ENCODE results near the gene RBBP8NL.

The RBBP8NL gene

DNA sequence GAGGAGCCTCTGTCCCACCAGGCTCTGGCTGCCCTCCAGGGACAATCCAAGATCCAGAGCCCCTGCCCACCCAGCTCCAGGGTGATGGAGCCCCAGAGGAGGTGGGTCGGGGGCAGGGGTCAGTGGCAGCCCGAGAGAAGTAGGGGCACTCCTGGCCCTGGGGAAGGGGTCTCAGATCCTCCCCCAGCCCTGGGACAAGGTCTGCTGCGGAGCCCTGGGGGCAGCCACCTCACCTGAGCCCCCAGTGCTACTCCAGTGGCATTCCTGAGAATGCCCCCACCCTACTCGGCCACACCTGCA, 57.6 kb downstream of the RBBP8NL start:
- Histone ChIP-seq H3K4me3 (ENCODE audit: insufficient read depth, low read length, poor library complexity, severe bottlenecking) (no peak overlapping the region), H4K20me1 (ENCODE audit: low read depth, low read length) (no peaks in the 10 kb centered on the region), H3K9me3 (ENCODE audit: insufficient read depth, low read length) (no peaks in the 10 kb centered on the region), H2AFZ (ENCODE audit: low read depth, low read length, severe bottlenecking) (no peak overlapping the region), H3K27me3 (ENCODE audit: low read length) (no peaks in the 10 kb centered on the region), H3K27ac (ENCODE audit: low read depth, low read length) (no peak overlapping the region), H3K79me2 (ENCODE audit: insufficient read depth, low read length) (no peaks in the 10 kb centered on the region), H3K4me2 (ENCODE audit: low read depth, low read length, poor library complexity, severe bottlenecking) (no peak overlapping the region), H3K9me2 (replicated peaks; ENCODE audit: insufficient read depth, low read length) (no peaks in the 10 kb centered on the region), H3K36me3 (ENCODE audit: low read length) (no peaks in the 10 kb centered on the region), H3K9ac (ENCODE audit: low read length) (no peak overlapping the region), H3F3A (ENCODE audit: insufficient read depth) (no peaks in the 10 kb centered on the region)
- TF ChIP-seq, protein P1, sequence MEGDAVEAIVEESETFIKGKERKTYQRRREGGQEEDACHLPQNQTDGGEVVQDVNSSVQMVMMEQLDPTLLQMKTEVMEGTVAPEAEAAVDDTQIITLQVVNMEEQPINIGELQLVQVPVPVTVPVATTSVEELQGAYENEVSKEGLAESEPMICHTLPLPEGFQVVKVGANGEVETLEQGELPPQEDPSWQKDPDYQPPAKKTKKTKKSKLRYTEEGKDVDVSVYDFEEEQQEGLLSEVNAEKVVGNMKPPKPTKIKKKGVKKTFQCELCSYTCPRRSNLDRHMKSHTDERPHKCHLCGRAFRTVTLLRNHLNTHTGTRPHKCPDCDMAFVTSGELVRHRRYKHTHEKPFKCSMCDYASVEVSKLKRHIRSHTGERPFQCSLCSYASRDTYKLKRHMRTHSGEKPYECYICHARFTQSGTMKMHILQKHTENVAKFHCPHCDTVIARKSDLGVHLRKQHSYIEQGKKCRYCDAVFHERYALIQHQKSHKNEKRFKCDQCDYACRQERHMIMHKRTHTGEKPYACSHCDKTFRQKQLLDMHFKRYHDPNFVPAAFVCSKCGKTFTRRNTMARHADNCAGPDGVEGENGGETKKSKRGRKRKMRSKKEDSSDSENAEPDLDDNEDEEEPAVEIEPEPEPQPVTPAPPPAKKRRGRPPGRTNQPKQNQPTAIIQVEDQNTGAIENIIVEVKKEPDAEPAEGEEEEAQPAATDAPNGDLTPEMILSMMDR (IDR thresholded peaks at IDR 0.05; ENCODE audit: insufficient read depth, low read length, poor library complexity, severe bottlenecking) = no peak
- no peak for TF ChIP-seq EZH2phosphoT487 (conservative IDR thresholded peaks at IDR 0.05; ENCODE audit: low read length)

DNA sequence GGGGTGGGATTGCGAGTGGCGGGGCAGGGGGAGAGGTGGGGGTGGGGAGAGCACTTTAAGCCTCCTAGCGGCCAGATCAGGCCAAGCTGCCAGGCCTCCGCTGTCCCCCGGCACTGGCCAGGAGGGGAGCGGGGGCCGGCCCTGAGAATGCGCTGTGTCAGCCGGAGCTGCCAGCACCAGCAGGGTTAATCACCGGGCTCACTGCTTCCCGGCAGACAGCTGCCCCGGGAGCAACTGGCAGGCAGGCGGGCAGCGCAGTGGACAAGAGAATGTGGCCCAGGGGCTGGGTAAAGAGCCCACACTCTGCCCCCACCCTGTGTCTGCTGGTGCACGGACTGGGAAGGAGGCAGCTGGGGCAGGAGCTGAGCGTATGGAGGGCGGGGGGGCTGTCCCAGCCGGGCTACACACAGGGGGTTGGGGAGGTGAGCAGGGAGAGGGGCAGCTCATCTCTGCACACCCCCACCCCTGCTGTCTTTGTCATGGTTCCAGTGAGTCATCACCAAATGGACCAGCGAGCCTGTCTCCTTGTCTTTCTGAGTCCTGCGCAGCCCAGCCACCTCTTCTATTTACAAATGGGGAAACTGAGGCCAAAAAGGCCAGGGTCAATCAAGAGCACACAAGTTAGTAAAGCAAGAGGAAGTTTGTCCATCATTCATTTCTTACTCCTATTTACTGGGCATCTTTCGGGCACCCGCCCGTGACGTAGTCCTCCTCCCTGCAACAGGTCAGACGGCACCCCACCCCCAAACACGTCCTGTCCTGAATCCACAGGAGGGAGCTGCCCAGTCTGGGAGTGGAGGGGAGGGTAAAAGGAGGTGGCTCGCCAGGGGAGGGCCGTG, 58.1 kb downstream of the RBBP8NL start:
- H3K27me3 ChIP-seq (ENCODE audit: low read length) = no peaks in the 10 kb centered on the region
- H3K79me2 ChIP-seq (ENCODE audit: insufficient read depth, low read length) = no peaks in the 10 kb centered on the region
- no peak overlapping the region for H3K9ac ChIP-seq (ENCODE audit: low read length)
- TF ChIP-seq, protein P1 (IDR thresholded peaks at IDR 0.05; ENCODE audit: insufficient read depth, low read length, poor library complexity, severe bottlenecking) = no peak
- no peak for TF ChIP-seq EZH2phosphoT487 (conservative IDR thresholded peaks at IDR 0.05; ENCODE audit: low read length)
- no peaks in the 10 kb centered on the region for H4K20me1 ChIP-seq (ENCODE audit: low read depth, low read length)
- H3K4me3 ChIP-seq (ENCODE audit: insufficient read depth, low read length, poor library complexity, severe bottlenecking) = no peak overlapping the region
- no peak overlapping the region for H3K27ac ChIP-seq (ENCODE audit: low read depth, low read length)
- no peak overlapping the region for H3K4me2 ChIP-seq (ENCODE audit: low read depth, low read length, poor library complexity, severe bottlenecking)
- no peak overlapping the region for H2AFZ ChIP-seq (ENCODE audit: low read depth, low read length, severe bottlenecking)
- H3K9me3 ChIP-seq (ENCODE audit: insufficient read depth, low read length) = no peaks in the 10 kb centered on the region
- no peaks in the 10 kb centered on the region for H3K9me2 ChIP-seq (replicated peaks; ENCODE audit: insufficient read depth, low read length)
- H3F3A ChIP-seq (ENCODE audit: insufficient read depth) = no peaks in the 10 kb centered on the region
- no peaks in the 10 kb centered on the region for H3K36me3 ChIP-seq (ENCODE audit: low read length)

DNA sequence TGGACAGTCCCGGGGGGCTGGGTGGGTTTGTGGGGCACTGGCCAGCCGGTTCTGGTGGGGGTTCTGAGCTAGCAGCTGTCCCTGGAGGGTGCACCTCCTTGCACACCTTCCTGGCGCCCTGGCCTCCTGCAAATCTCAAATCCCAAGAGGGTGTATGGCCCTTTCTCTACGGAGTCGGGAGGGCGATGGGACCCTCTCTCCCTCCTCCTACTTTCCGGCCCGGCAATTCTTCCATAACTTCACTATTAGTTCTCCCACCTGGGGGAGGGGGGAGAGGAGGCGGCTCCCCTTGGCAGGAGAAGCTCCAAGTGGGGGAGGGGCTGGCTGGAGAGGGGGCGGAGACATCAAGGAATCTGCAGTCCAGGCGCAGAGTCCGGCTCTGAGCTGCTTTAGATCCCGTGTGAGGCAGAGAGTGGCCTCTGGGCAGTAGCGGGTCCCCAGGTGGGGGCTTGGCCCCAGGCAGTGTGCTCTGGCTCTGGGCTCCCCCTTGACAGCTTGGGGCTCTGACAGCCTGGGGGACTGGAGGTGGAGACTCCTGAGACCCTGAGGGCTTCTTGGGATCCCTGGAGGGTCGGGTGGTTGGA, 58.9 kb downstream of the RBBP8NL start:
- no peaks in the 10 kb centered on the region for H3K79me2 ChIP-seq (ENCODE audit: insufficient read depth, low read length)
- H3K27ac ChIP-seq (ENCODE audit: low read depth, low read length) = no peak overlapping the region
- no peak overlapping the region for H3K4me2 ChIP-seq (ENCODE audit: low read depth, low read length, poor library complexity, severe bottlenecking)
- H3K9ac ChIP-seq (ENCODE audit: low read length) = no peak overlapping the region
- H3K27me3 ChIP-seq (ENCODE audit: low read length) = no peaks in the 10 kb centered on the region
- H4K20me1 ChIP-seq (ENCODE audit: low read depth, low read length) = no peaks in the 10 kb centered on the region
- H3K9me2 ChIP-seq (replicated peaks; ENCODE audit: insufficient read depth, low read length) = no peaks in the 10 kb centered on the region
- H2AFZ ChIP-seq (ENCODE audit: low read depth, low read length, severe bottlenecking) = no peak overlapping the region
- TF ChIP-seq, protein P1 (IDR thresholded peaks at IDR 0.05; ENCODE audit: insufficient read depth, low read length, poor library complexity, severe bottlenecking) = no peak
- TF ChIP-seq EZH2phosphoT487 (conservative IDR thresholded peaks at IDR 0.05; ENCODE audit: low read length) = no peak
- H3K4me3 ChIP-seq (ENCODE audit: insufficient read depth, low read length, poor library complexity, severe bottlenecking) = no peak overlapping the region
- no peaks in the 10 kb centered on the region for H3K36me3 ChIP-seq (ENCODE audit: low read length)
- H3F3A ChIP-seq (ENCODE audit: insufficient read depth) = no peaks in the 10 kb centered on the region
- no peaks in the 10 kb centered on the region for H3K9me3 ChIP-seq (ENCODE audit: insufficient read depth, low read length)
